Measurements from ENCODE around the gene RNF151.

DNA sequence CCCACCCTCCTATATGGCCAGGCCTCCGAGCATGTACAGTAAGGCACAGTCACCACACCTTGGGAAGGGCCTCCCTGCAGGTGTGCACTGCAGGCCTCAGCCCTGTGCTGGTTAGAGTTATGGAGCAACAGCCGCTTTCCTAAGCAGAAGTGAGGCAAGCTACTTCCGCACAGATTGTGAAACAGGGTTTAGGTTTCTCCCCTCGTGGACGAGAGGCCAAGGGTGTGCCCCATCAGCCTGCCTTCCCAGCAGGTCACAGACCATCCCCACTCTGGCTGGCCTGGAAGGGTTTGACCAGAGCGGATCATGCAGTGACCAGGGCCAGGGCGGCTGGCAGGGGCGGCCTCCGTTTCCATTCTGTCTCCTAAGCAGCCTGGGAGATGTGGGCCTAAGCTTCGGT lies 28.3 kb upstream of the RNF151 start:
- TF ChIP-seq CTCF (IDR thresholded peaks at IDR 0.05; ENCODE audit: insufficient read depth, low read length, poor library complexity, severe bottlenecking) (no peak), EZH2phosphoT487 (conservative IDR thresholded peaks at IDR 0.05; ENCODE audit: low read length) (no peak)

All from SU-DHL-6 (cell line).